ENCODE data around the gene AFF3.
A peak's percentile ranks its signal among the peaks of the same experiment; 100 is the strongest.
"Not testable (repeated sequence)": the region's sequence is repeated elsewhere in the genome, so short reads cannot be mapped to it uniquely, and the experiment has no call there.

AFF3 gene

DNA sequence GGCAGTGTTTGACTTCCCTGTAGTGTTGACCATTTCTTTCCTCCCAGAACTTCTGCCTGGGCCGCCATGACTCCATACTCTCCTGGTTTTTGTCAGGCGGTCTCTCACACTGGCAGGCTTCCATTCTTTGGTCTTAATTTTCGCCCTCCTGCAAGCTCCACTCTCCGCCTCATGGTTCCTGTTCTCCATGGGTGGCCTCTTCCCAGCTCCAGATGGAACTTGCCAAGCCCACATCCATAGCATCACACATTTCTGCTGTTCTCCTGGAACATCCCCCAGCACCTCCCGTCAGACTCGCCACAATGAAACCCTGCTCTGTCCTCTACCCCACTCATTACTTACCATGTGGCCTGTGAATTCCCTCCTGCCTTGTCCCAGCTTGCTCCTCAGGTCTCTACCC lies 896 bp upstream of the AFF3 start:
- no peak for DNase-seq

GRCh38 chr2:100141906-100142305 lies 484 bp downstream of the AFF3 start:
- DNase-seq = no peak

DNA sequence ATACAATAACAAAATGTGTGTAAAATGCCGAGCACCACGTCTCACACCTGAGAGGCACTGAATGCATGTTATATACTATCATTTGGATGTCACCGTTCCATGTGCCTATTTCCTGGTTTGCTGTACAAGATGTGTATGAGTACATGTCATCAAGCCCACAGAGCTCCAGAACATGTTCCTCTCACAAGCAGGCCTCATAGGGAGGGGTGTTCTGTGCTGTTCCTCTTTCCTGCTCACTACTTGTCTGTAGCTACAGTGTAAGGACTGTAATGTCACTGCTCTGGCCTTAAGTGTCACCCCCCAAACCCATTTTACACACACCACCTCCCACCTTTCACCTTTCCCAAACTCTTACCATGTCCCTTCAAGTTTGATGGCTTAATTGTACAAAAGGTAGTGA lies 1.8 kb downstream of the AFF3 start:
- peak in 2 of 6 experiments; percentile 10 to 16 for DNase-seq

GRCh38 chr2:100137866-100138570 lies 4.4 kb downstream of the AFF3 start:
- DNase-seq = no peak

DNA sequence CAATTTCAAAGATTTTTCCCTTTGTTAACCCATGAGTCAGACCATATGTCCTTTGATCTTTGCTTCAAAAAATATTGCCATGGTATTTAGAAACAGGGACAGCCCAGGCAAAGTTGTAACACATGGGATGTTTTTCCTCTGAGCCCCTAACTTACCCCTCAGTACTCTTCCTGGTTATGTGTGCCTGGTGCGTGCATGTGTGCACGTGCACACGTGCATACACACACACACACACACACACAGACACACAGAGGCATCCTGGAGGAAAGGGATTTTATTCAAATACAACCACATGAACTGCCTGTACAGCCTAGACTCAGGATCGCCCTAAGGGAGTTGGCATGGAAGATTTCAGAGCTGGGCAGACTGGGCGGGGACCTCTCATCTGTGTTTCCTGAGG lies 5.1 kb downstream of the AFF3 start:
- DNase-seq = no peak

DNA sequence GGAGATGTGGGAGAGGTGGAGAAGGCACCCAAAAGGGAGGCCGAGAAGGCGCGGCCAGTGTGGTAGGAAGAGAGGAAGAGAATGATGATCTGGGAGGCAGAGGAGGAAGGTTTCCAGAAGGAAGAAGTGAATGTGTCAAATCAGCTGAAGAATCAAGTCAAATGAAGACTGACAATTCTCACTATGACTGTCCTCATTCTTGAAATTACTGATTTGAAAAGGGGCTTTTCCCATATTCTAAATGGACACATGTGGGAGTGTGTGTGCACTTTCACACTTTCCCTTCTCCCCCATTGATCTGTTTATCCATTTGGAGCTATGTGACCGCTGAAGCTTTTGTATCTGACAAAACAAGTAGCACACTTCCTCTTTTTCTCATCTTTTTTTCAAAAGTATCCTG lies 6.1 kb downstream of the AFF3 start:
- no peak for DNase-seq

GRCh38 chr2:100135415-100135814 lies 7.0 kb downstream of the AFF3 start:
- DNase-seq = no peak

GRCh38 chr2:100130595-100131391 lies 11.6 kb downstream of the AFF3 start:
- DNase-seq = no peak

DNA sequence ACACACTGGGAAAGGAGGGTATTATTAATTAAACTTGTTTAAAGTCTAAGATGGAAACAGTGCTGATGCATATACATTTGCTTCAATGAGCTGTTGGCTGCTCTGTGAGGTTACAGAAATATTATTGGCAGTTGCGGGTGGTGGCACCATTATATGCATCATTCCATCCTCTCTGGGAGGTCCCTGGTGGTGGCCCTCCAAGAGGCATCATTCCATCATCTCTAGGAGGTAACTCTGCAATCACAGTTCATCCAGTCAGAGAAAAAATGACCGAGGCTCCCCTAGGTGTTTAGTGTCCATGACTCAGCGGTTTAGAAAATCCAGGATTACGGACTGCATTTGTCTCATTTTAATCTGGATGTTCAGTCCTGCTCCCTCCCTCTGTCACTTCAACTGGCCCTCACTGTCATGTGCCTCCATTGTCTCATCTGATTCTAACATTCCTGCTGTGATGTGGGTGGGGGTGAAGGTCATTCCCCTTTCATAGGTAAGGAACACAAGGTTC lies 15.4 kb downstream of the AFF3 start:
- DNase-seq = no peak

DNA sequence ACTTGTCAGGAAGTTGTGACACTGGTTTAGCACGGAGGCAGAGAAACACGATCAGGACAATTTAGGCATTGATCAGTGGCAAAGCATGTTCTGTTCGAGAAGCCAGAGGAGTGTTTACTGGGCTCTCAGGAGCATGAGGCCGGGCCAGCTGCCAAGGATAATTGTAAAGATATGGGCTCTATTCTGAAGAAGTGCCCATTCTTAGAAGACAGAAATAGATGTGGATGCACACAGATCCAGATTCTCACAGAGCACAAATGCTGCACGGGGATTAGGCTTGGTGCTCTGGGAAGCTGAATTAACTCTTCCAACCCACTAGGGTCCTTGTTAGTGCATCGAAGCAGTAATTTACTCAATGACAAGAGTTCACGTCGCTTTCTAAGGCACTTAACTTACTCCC lies 16.2 kb downstream of the AFF3 start:
- no peak for DNase-seq

DNA sequence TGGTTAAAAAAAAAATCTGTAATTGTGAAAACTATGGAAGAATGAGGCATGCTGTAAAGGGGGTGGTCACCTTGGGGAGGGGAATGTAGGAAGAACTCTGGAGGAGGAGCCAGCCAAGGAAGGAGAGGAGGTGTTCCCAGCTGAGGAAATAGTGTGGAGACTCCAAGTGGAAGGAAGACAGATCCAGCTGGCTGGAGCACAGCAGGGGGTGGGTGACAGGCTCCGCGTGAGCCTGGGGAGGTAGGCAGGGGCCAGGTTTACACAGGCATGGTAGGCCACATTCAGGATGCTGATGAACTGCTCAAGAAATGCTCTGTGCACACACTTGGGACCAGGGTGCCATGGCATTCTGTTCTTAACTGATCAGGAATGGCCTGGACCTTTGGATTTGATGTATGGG lies 16.8 kb downstream of the AFF3 start:
- DNase-seq = no peak

DNA sequence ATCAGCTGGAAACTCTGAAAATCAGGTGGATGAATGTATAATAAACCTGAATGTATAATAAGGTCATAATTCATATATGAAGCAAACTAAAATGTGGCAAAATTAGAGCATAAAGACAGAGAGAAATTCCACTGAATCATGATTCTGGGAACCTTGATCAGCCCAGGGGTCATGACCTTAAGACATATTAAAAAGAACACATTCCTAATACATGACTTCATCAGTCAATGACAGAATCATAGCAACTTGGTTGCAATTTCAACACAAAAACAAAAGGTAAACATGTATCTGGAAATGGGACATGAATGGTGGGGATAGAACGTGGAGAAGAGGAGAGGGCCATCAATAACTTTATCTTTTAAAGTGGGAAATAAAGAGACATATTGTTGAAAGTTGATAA lies 17.6 kb downstream of the AFF3 start:
- no peak for DNase-seq

DNA sequence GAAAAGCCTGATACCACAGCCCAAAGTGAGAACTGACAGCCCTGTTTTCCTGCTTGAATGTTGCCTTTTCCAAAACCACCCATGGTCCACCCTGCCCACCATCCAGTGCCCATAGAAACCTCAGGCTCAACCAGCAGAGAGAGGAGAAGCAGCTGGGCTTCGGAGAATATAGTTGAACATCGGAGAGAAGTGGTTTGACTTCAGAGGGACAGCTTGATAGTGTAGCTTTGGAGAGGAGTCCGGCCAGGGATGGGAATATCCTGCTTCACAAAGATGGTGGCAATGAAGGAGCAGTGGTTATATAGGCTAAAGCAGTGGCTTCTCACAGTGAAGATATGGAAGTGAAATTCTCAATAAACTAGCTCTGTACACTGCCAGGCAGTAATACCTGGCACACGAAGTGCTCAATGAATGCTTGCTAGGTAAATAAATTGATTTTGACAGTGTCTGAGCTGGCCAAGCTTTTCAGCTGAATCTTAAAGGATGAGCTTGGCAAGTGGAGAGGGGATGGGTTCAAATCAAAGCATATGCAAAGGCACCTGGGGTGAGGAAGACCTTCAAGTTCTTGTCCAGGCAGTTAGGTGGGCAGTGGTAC lies 21.2 kb downstream of the AFF3 start:
- DNase-seq = no peak

DNA sequence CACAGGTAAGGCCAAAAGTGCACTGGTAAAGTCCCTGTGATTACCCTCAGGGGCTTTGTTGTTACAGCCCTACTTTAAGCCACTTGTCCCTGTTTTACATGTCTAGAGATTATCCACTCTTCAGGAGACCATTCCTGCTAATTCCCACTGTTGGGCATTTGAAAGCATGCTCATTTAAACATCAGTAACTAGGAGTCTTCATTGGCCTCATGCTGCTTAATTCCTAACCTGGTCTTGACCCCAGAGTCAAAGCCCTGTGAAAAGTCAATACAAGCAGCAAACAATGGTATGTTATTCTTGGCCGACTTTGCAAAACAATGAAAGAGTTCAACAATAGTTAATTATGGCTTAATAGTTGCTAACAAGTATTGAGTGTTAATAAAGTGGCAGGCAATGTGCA lies 23.2 kb downstream of the AFF3 start:
- no peak for DNase-seq

DNA sequence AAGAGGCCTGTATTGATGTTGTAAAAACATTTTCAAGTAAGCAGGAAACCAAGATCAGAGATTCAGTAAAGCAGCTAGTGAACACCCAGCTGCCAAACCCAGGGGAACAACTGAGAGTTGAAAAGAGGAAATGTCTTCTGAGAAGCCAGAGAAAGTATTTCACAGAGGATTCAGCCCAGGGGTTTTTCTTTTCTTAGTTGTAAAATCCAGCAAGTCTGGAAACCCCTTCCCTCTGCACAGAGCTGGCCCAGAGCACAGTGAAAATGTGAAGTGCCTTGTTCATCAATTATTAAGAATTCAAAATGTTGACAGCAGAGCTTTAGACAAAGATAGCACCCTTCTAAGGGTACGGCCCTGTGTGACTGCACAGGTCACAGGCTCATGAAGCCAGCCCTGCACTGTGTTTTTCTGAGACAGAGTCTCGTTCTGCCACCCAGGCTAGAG lies 28.4 kb downstream of the AFF3 start:
- DNase-seq = peak in 2 of 6 experiments; percentile 33 to 53

DNA sequence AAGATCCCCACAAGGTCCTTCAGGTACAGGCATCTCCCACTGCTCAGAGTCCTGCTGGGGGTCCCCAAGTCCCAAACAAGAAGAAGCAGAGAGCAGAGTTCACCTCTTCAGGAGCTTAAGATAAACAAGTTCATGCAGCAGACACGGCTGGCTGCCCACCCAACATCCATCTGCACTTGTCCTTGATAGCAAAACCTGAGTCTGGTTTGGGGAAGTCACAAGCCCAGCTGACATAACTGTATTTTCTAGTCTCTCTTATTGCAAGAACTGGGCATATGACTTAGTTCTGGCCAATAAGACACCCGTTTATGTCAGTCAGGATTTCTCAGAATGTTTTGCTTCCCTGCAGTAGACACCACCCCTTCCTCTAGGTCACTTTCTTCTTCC lies 31.8 kb downstream of the AFF3 start:
- no peak for DNase-seq

DNA sequence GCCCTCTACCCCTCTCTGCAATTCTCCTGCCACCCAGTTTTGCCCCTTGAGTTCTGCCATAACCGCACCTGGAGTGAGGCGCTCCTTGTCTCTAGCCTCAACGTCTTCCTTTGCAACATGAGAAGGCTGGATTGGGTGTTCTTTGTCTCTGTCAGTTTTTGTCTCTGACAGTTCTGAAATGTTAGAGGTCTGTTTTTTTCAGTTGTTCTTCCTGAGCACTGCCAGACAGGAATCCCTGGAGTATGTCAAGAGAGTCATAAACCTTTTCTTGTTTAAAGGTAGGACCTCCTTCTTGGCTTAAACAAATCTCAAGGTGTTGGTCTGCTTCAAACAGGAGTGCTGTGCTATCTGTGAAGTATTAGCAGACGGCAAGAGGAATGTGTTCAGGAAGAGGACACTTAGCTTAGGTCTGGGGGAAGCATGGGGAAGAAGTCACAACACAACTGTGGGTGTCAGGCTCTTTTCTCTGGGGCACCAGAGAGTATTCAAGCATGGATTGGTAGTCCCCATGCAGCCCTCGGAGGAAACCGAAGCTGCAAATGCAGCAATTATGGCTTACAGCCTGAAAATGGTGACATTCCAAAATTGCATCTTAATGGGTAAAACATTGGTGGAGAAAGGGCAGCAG lies 32.3 kb downstream of the AFF3 start:
- DNase-seq = no peak

DNA sequence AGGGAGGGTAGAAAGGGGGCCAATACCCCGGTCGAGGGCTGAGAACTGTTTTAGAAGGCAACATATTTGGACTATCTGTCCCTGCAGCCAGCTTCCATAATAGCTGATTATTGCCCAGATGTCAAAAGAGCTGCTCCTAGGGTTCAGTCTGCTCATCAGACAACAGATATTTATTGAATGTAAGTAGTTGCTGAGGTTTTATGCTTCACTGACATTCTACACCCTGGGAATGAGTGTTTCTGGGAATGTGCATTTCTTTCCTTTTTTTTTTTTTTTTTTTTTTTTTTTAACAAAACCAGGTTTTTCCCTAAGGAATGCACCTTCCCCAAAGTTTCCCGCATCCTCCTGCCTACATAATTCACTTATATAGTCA lies 33.8 kb downstream of the AFF3 start:
- DNase-seq = not testable (repeated sequence)

- no peak for DNase-seq
Observed at GRCh38 chr2:100107906-100108647, 34.3 kb downstream of the AFF3 start.

GRCh38 chr2:100107440-100107839 lies 35.0 kb downstream of the AFF3 start:
- no peak for DNase-seq

DNA sequence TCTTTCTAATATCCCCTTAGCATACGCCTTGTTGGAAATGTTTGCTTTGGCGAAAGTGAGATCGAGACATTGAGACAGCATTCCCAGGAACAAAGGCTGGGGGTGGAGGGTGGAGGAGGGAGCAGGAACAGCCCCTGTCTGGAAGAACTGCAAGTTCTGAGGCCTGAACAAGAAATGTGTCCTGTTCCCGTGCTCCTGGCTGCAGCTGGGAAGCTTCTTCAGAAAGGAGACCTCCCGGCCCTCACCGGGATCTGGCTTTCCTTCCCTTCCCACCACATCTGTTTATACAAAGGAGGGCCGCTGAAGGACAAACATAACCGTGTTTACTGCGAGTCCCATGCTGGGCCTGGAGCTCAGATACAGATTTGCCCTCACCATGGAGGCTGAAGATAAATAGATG lies 35.9 kb downstream of the AFF3 start:
- no peak for DNase-seq

GRCh38 chr2:100105678-100106054 lies 36.7 kb downstream of the AFF3 start:
- DNase-seq = no peak

Measured in stimulated activated naive CD4-positive, alpha-beta T cell (primary cell).